GM23248 (cell line): ENCODE data around the gene SLAMF8. TPM values are rescaled to one million over a fixed set of nuclear protein-coding genes. Genes with fewer than 3 reads are reported as not detected.

Experiments
- DNase-seq: peaks from one replicate; pipeline ENCODE4 v3.0.0-alpha.2; 2015
- H2AFZ ChIP-seq: fragments of 200-600 bp; sonication (generic); 2 replicates; pipeline ENCODE4 v1.6.1; 2016; ENCODE audit warnings: antibody characterized with exemption
- H3F3A ChIP-seq: fragments of 200-600 bp; sonication (generic); 2 replicates; pipeline ENCODE4 v1.6.1; 2016; ENCODE audit warnings: mild to moderate bottlenecking, antibody characterized with exemption, mixed run types; ENCODE audit not compliant: insufficient read depth
- H3K27ac ChIP-seq: fragments of 200-600 bp; sonication (generic); 2 replicates; pipeline ENCODE4 v1.5.1; 2016; ENCODE audit warnings: mild to moderate bottlenecking
- H3K27me3 ChIP-seq: fragments of 200-600 bp; sonication (generic); replicated peaks from 2 replicates; pipeline ENCODE4 v1.6.1; 2016; ENCODE audit warnings: mild to moderate bottlenecking; ENCODE audit not compliant: insufficient read depth
- H3K36me3 ChIP-seq: fragments of 200-600 bp; sonication (generic); 2 replicates; pipeline ENCODE4 v1.6.1; 2016; ENCODE audit warnings: low read depth, mild to moderate bottlenecking
- H3K4me1 ChIP-seq: fragments of 200-600 bp; sonication (generic); 2 replicates; pipeline ENCODE4 v1.6.1; 2016; ENCODE audit warnings: mild to moderate bottlenecking; ENCODE audit not compliant: insufficient read depth
- H3K4me2 ChIP-seq: fragments of 200-600 bp; sonication (generic); one replicate; pipeline ENCODE4 v1.6.1; 2016; ENCODE audit warnings: mild to moderate bottlenecking; ENCODE audit not compliant: unreplicated experiment
- H3K4me3 ChIP-seq: fragments of 200-600 bp; sonication (generic); 2 replicates; pipeline ENCODE4 v1.5.1; 2016; ENCODE audit warnings: mild to moderate bottlenecking
- H3K79me2 ChIP-seq: fragments of 200-600 bp; sonication (generic); 2 replicates; pipeline ENCODE4 v1.6.1; 2016; ENCODE audit warnings: mild to moderate bottlenecking; ENCODE audit not compliant: insufficient read depth
- H3K9ac ChIP-seq: fragments of 200-600 bp; sonication (generic); 2 replicates; pipeline ENCODE4 v1.6.1; 2016; ENCODE audit warnings: mild to moderate bottlenecking
- H3K9me2 ChIP-seq: fragments of 200-600 bp; sonication (generic); 2 replicates; pipeline ENCODE4 v1.6.1; 2016; ENCODE audit warnings: mixed run types, mild to moderate bottlenecking, moderate library complexity; ENCODE audit not compliant: insufficient read depth
- H3K9me3 ChIP-seq: fragments of 200-600 bp; sonication (generic); one replicate; pipeline ENCODE4 v1.6.1; 2017; ENCODE audit warnings: low read depth
- H4K20me1 ChIP-seq: fragments of 200-600 bp; sonication (generic); 2 replicates; pipeline ENCODE4 v1.6.0; 2016; ENCODE audit not compliant: insufficient read depth
- EZH2 ChIP-seq: fragments of 200-600 bp; sonication (generic); IDR thresholded peaks from 2 replicates; pipeline ENCODE4 v1.6.1; 2018; ENCODE audit warnings: antibody characterized with exemption, mild to moderate bottlenecking; ENCODE audit not compliant: insufficient read depth, poor library complexity, severe bottlenecking
- EZH2phosphoT487 ChIP-seq: fragments of 200-600 bp; sonication (generic); IDR thresholded peaks from 2 replicates; pipeline ENCODE4 v1.6.1; 2018; ENCODE audit warnings: antibody characterized with exemption, moderate library complexity, mild to moderate bottlenecking, low read depth; ENCODE audit not compliant: insufficient read depth
- WGBS, 2 experiments: methylation state at CpG; one replicate each; pipeline ENCODE4 v1.1.6; 2015 to 2017; ENCODE audit warnings: low lambda C conversion rate in 2 of 2, low coverage in 1 of 2; ENCODE audit errors: missing lambda C conversion rate in 2 of 2; 5-methylcytosine and 5-hydroxymethylcytosine counted together
- in situ Hi-C: fragments of 300-500 bp; cut with MboI; formaldehyde crosslinking; loops from 2 replicates; pipeline ENCODE4 v1.15.0; 2020
- polyA plus RNA-seq: library from polyadenylated mRNA; unstranded; fragments of >200 nt; fragmentation: Nextera tagmentation; extraction: Ambion mirVana; gene quantifications from 2 replicates; pipeline ENCODE4 v1.2.1, GENCODE V29; 2016
- total RNA-seq: library from RNA; depleted of rRNA; stranded (reverse); fragments of >200 nt; shearing (Covaris generic); gene quantifications from 2 replicates; pipeline ENCODE4 v1.2.3, GENCODE V29; 2014

Gene SLAMF8
- total and polyA plus RNA-seq, 2 experiments from 2014 or later: not detected

- in situ Hi-C loops: no loop called here
- H3F3A ChIP-seq: peaks cover 14% of the 10 kb centered on the region; the same call in 1 of the 2 replicates
- H3K4me2 ChIP-seq: no peak overlapping the region
- no peaks in the 10 kb centered on the region for H3K79me2 ChIP-seq
- no peaks in the 10 kb centered on the region for H3K36me3 ChIP-seq
- H3K27ac ChIP-seq: no peak overlapping the region
- DNase-seq: no peak
- H4K20me1 ChIP-seq: no peaks in the 10 kb centered on the region
- no peaks in the 10 kb centered on the region for H3K9me3 ChIP-seq
- H3K9ac ChIP-seq: no peak overlapping the region
- H2AFZ ChIP-seq: no peak overlapping the region
- no peaks in the 10 kb centered on the region for H3K9me2 ChIP-seq
- H3K4me3 ChIP-seq: no peak overlapping the region
- no peak for TF ChIP-seq EZH2
- TF ChIP-seq EZH2phosphoT487: no peak
- H3K27me3 ChIP-seq: no peaks in the 10 kb centered on the region
- whole genome bisulfite sequencing, 2 experiments: 35 to 42% methylated on average over 5 of the region's 5 CpGs
- peaks cover 9% of the 10 kb centered on the region for H3K4me1 ChIP-seq
Measured at GRCh38 chr1:159862031-159862430, 35.4 kb downstream of the SLAMF8 start.

DNA sequence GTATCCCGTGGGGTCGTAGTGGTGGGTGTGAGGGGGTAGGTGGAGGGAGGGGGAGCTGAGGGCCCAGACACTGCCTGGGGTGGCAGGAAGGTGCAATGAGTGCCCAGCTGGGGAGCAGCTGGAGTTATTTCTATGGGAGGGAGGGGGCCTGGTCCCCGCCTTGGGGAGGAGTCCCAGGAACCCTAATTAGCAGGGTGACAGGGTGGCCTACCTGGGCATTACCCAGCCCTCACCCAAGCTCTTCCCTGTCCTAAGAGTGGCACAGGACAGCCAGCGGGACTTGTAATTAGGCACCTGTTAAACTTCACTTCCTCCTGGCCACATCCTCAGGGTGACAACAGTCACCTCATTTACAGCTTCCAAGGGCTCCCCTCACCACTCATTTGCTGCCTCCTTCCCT lies 35.9 kb downstream of the SLAMF8 start, which contains the start of gene VSIG8:
Gene VSIG8, minus strand, starts transcription at position 101 of the 400 bp plus-strand sequence. CDS start 136 bp downstream, outside the sequence.
- Histone ChIP-seq H3F3A (peaks cover 14% of the 10 kb centered on the region; the same call in 1 of the 2 replicates), H3K9me3 (no peaks in the 10 kb centered on the region), H3K79me2 (no peaks in the 10 kb centered on the region), H3K9ac (no peak within 1 kb of the TSS), H3K27me3 (no peaks in the 10 kb centered on the region), H3K4me1 (peaks cover 9% of the 10 kb centered on the region), H3K27ac (no peak within 1 kb of the TSS), H3K9me2 (no peaks in the 10 kb centered on the region), H4K20me1 (no peaks in the 10 kb centered on the region), H3K4me3 (no peak within 1 kb of the TSS), H2AFZ (no peak within 1 kb of the TSS), H3K36me3 (no peaks in the 10 kb centered on the region), H3K4me2 (no peak within 1 kb of the TSS)
- no peak for DNase-seq
- in situ Hi-C loops: no loop called here
- TF ChIP-seq EZH2phosphoT487 (no peak), EZH2 (no peak)
- WGBS, 2 experiments: 21 to 70% methylated on average over 1 to 4 of the region's 4 CpGs

GRCh38 chr1:159864262-159864661 lies 37.6 kb downstream of the SLAMF8 start:
- Histone ChIP-seq H3K36me3 (no peaks in the 10 kb centered on the region), H3K4me2 (no peak overlapping the region), H3K4me1 (peaks cover 17% of the 10 kb centered on the region), H3K27ac (no peak overlapping the region), H3K9me3 (no peaks in the 10 kb centered on the region), H3K9ac (no peak overlapping the region), H3K27me3 (no peaks in the 10 kb centered on the region), H4K20me1 (no peaks in the 10 kb centered on the region), H3K79me2 (no peaks in the 10 kb centered on the region), H3K9me2 (no peaks in the 10 kb centered on the region), H2AFZ (no peak overlapping the region), H3K4me3 (no peak overlapping the region), H3F3A (peaks cover 21% of the 10 kb centered on the region)
- no peak for DNase-seq
- WGBS, 2 experiments: 94 to 99% methylated on average over 2 of the region's 2 CpGs
- in situ Hi-C loops: no loop called here
- TF ChIP-seq EZH2phosphoT487: no peak
- no peak for TF ChIP-seq EZH2

DNA sequence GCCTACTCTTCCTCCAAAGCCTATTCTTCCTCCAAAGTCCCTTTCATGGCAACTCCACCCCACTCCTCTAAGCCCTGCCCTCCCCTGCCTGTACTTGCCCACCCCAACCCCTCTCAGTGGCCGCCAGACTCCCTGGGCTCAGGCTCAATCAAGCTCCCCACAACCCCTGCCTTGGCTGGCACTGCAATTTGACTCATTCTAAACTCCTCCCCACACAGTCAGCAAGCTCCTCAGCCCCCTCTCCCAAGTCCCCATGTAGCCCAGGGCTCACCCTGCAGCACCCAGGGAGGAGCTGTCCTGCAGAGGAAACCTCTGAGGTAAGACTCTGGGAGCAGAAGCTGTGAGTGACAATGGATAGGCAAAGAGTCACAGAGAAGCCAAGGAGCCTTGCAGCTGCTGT lies 39.4 kb downstream of the SLAMF8 start:
- TF ChIP-seq EZH2phosphoT487: no peak
- TF ChIP-seq EZH2: no peak
- WGBS, 2 experiments: 22 to 25% methylated on average over 1 of the region's 1 CpG
- H3K36me3 ChIP-seq: no peaks in the 10 kb centered on the region
- no peak overlapping the region for H3K9ac ChIP-seq
- no peak for DNase-seq
- H2AFZ ChIP-seq: no peak overlapping the region
- in situ Hi-C loops: no loop called here
- no peaks in the 10 kb centered on the region for H4K20me1 ChIP-seq
- no peaks in the 10 kb centered on the region for H3K9me2 ChIP-seq
- H3K4me3 ChIP-seq: no peak overlapping the region
- H3F3A ChIP-seq: peaks cover 17% of the 10 kb centered on the region
- no peaks in the 10 kb centered on the region for H3K9me3 ChIP-seq
- peaks cover 13% of the 10 kb centered on the region for H3K4me1 ChIP-seq
- H3K27ac ChIP-seq: no peak overlapping the region
- no peak overlapping the region for H3K4me2 ChIP-seq
- H3K79me2 ChIP-seq: no peaks in the 10 kb centered on the region
- H3K27me3 ChIP-seq: no peaks in the 10 kb centered on the region
